Skeletal muscle tissue (tissue), 4 donors: Measurements from ENCODE around the gene PLA2R1. TPM values are rescaled to one million over a fixed set of nuclear protein-coding genes. Genes with fewer than 3 reads are reported as not detected.

Experiments used
- H3K27ac ChIP-seq: one replicate; pipeline ENCODE4 v1.7.0; 2013; ENCODE audit warnings: mild to moderate bottlenecking, low read depth, low read length, inconsistent platforms
- H3K27me3 ChIP-seq, 3 donors: one replicate each; pipeline ENCODE4 v1.7.0; 2013; ENCODE audit warnings: low read length in 3 of 3; ENCODE audit not compliant: control insufficient read depth in 3 of 3, insufficient read depth in 3 of 3
- H3K36me3 ChIP-seq, 3 donors: one replicate each; pipeline ENCODE4 v1.7.0; 2013; ENCODE audit warnings: low read length in 3 of 3; ENCODE audit not compliant: control insufficient read depth in 3 of 3, insufficient read depth in 3 of 3
- H3K4me1 ChIP-seq, 3 donors: one replicate each; pipeline ENCODE4 v1.7.0; 2013; ENCODE audit warnings: low read length in 3 of 3, mild to moderate bottlenecking in 3 of 3; ENCODE audit not compliant: control insufficient read depth in 3 of 3, insufficient read depth in 3 of 3
- H3K4me3 ChIP-seq, 3 donors: one replicate each; pipeline ENCODE4 v1.7.0; 2013; ENCODE audit warnings: low read length in 3 of 3
- H3K9ac ChIP-seq, 3 donors: one replicate each; pipeline ENCODE4 v1.7.0; 2013; ENCODE audit warnings: low read length in 3 of 3, mild to moderate bottlenecking in 3 of 3, moderate library complexity in 2 of 3, low read depth in 1 of 3
- H3K9me3 ChIP-seq, 3 donors: one replicate each; pipeline ENCODE4 v1.7.0; 2013; ENCODE audit warnings: low read length in 3 of 3; ENCODE audit not compliant: control insufficient read depth in 3 of 3
- total RNA-seq: library from RNA; depleted of rRNA; stranded (reverse); fragments of >200 nt; gene quantifications from one replicate; pipeline ENCODE4 v1.2.3, GENCODE V29; 2014
- donor health status: Osteomylitis.

Gene PLA2R1
- total RNA-seq, 1 donor from 2014 or later, result 2.6 TPM

- H3K9me3 ChIP-seq, result no peaks in the 10 kb centered on the region
- H3K4me3 ChIP-seq, result no peak overlapping the region
- H3K9ac ChIP-seq, result no peak overlapping the region
- H3K36me3 ChIP-seq, result no peaks in the 10 kb centered on the region
- peaks cover 3 to 5% (median 5%) of the 10 kb centered on the region in 3 donors for H3K4me1 ChIP-seq
- no peak overlapping the region for H3K27ac ChIP-seq
- H3K27me3 ChIP-seq, result peaks cover 0 to 7% (median 3%) of the 10 kb centered on the region in 3 donors
These were observed 2.5 kb upstream of the PLA2R1 start for GRCh38 chr2:160064916-160065315.

- peaks cover 0 to 7% (median 5%) of the 10 kb centered on the region in 3 donors for H3K27me3 ChIP-seq
- no peaks in the 10 kb centered on the region for H3K36me3 ChIP-seq
- H3K27ac ChIP-seq, result no peak overlapping the region
- no peaks in the 10 kb centered on the region for H3K9me3 ChIP-seq
- no peak overlapping the region for H3K4me3 ChIP-seq
- peaks cover 3 to 5% (median 5%) of the 10 kb centered on the region in 3 donors for H3K4me1 ChIP-seq
- no peak overlapping the region for H3K9ac ChIP-seq
These were observed 1.6 kb upstream of the PLA2R1 start for GRCh38 chr2:160063879-160064612.

- no peak overlapping the region for H3K27ac ChIP-seq
- peaks cover 3 to 5% (median 5%) of the 10 kb centered on the region in 3 donors for H3K4me1 ChIP-seq
- peaks cover 0 to 7% (median 6%) of the 10 kb centered on the region in 3 donors for H3K27me3 ChIP-seq
- H3K4me3 ChIP-seq, result peak overlapping the region in 2 of 3 donors; percentile 78 to 81
- peak overlapping the region in 1 of 3 donors; percentile 72 for H3K9ac ChIP-seq
- no peaks in the 10 kb centered on the region for H3K36me3 ChIP-seq
- H3K9me3 ChIP-seq, result no peaks in the 10 kb centered on the region
These were observed 856 bp upstream of the PLA2R1 start for GRCh38 chr2:160063271-160063670.

GRCh38 chr2:160061944-160062291 lies 497 bp downstream of the PLA2R1 start:
- Histone ChIP-seq H3K36me3 (no peaks in the 10 kb centered on the region), H3K27ac (no peak overlapping the region), H3K4me3 (peak overlapping the region; percentile 75 to 81 (median 78)), H3K9ac (peak overlapping the region in 2 of 3 donors; percentile 72 to 74), H3K27me3 (peaks cover 0 to 7% (median 7%) of the 10 kb centered on the region in 3 donors), H3K9me3 (no peaks in the 10 kb centered on the region), H3K4me1 (peaks cover 3 to 5% (median 5%) of the 10 kb centered on the region in 3 donors)

GRCh38 chr2:160061533-160061932 lies 882 bp downstream of the PLA2R1 start:
- Histone ChIP-seq H3K27ac (no peak overlapping the region), H3K4me3 (peak overlapping the region in 2 of 3 donors; percentile 75 to 81), H3K36me3 (no peaks in the 10 kb centered on the region), H3K9ac (no peak overlapping the region), H3K4me1 (peaks cover 3 to 5% (median 5%) of the 10 kb centered on the region in 3 donors), H3K9me3 (no peaks in the 10 kb centered on the region), H3K27me3 (peaks cover 0 to 9% (median 7%) of the 10 kb centered on the region in 3 donors)

GRCh38 chr2:160060297-160060696 lies 2.1 kb downstream of the PLA2R1 start:
- no peak overlapping the region for H3K9ac ChIP-seq
- H3K36me3 ChIP-seq, result no peaks in the 10 kb centered on the region
- H3K27ac ChIP-seq, result no peak overlapping the region
- no peak overlapping the region for H3K4me3 ChIP-seq
- H3K27me3 ChIP-seq, result peaks cover 0 to 9% (median 7%) of the 10 kb centered on the region in 3 donors
- peaks cover 3 to 5% (median 5%) of the 10 kb centered on the region in 3 donors for H3K4me1 ChIP-seq
- H3K9me3 ChIP-seq, result no peaks in the 10 kb centered on the region

GRCh38 chr2:160057356-160057755 lies 5.1 kb downstream of the PLA2R1 start:
- Histone ChIP-seq H3K9ac (no peak overlapping the region), H3K4me1 (no peaks in the 10 kb centered on the region), H3K36me3 (no peaks in the 10 kb centered on the region), H3K4me3 (no peak overlapping the region), H3K27ac (no peak overlapping the region), H3K9me3 (no peaks in the 10 kb centered on the region), H3K27me3 (peaks cover 0 to 12% (median 7%) of the 10 kb centered on the region in 3 donors)

GRCh38 chr2:160055726-160056108 lies 6.7 kb downstream of the PLA2R1 start:
- Histone ChIP-seq H3K9ac (no peak overlapping the region), H3K36me3 (no peaks in the 10 kb centered on the region), H3K27me3 (peaks cover 0 to 12% (median under 1%) of the 10 kb centered on the region in 3 donors), H3K9me3 (no peaks in the 10 kb centered on the region), H3K4me1 (no peaks in the 10 kb centered on the region), H3K27ac (no peak overlapping the region), H3K4me3 (no peak overlapping the region)

GRCh38 chr2:160054984-160055725 lies 7.3 kb downstream of the PLA2R1 start:
- Histone ChIP-seq H3K4me3 (no peak overlapping the region), H3K27ac (no peak overlapping the region), H3K36me3 (no peaks in the 10 kb centered on the region), H3K9me3 (no peaks in the 10 kb centered on the region), H3K9ac (no peak overlapping the region), H3K27me3 (peaks cover 0 to 9% (median 0%) of the 10 kb centered on the region in 3 donors), H3K4me1 (no peaks in the 10 kb centered on the region)

GRCh38 chr2:160053946-160054345 lies 8.5 kb downstream of the PLA2R1 start:
- H3K4me3 ChIP-seq, result no peak overlapping the region
- no peaks in the 10 kb centered on the region for H3K9me3 ChIP-seq
- no peaks in the 10 kb centered on the region for H3K36me3 ChIP-seq
- H3K9ac ChIP-seq, result no peak overlapping the region
- peaks cover 0 to 7% (median 0%) of the 10 kb centered on the region in 3 donors for H3K27me3 ChIP-seq
- H3K27ac ChIP-seq, result no peak overlapping the region
- no peaks in the 10 kb centered on the region for H3K4me1 ChIP-seq
